Nephron (organoid): ENCODE results near the gene FIGN.

Experiments used
- H3K27ac Mint-ChIP-seq, 3 experiments: 2 replicates each; pipeline ENCODE4 v1.8.0; 2020; ENCODE audit warnings: mixed read lengths in 3 of 3, mild to moderate bottlenecking in 2 of 3, moderate library complexity in 1 of 3
- H3K27me3 Mint-ChIP-seq: 2 replicates; pipeline ENCODE4 v1.8.0; 2021; ENCODE audit warnings: low read depth, mild to moderate bottlenecking, moderate library complexity, mixed read lengths
- H3K36me3 Mint-ChIP-seq: 2 replicates; pipeline ENCODE4 v1.8.0; 2020; ENCODE audit warnings: low read depth, mixed read lengths
- H3K4me1 Mint-ChIP-seq: 2 replicates; pipeline ENCODE4 v1.8.0; 2020; ENCODE audit warnings: mixed read lengths
- H3K4me3 Mint-ChIP-seq, 3 experiments: 2 replicates each; pipeline ENCODE4 v1.8.0; 2020; ENCODE audit warnings: mild to moderate bottlenecking in 3 of 3, mixed read lengths in 3 of 3, moderate library complexity in 2 of 3
- H3K9me3 Mint-ChIP-seq: 2 replicates; pipeline ENCODE4 v1.8.0; 2020; ENCODE audit warnings: mixed read lengths
- CTCF ChIP-seq, 3 experiments: fragments of 200-600 bp; sonication (generic); IDR thresholded peaks; one replicate each; pipeline ENCODE4 v1.5.0; 2021; ENCODE audit warnings: antibody characterized with exemption in 3 of 3; ENCODE audit not compliant: unreplicated experiment in 3 of 3

FIGN gene

GRCh38 chr2:163605779-163606178, 130.0 kb downstream of the FIGN start:
- no peak overlapping the region for H3K27ac Mint-ChIP-seq
- H3K4me3 Mint-ChIP-seq = no peak overlapping the region
- no peaks in the 10 kb centered on the region for H3K9me3 Mint-ChIP-seq
- H3K4me1 Mint-ChIP-seq = peaks cover 12% of the 10 kb centered on the region
- TF ChIP-seq CTCF (IDR thresholded peaks at IDR 0.05; ENCODE audit: unreplicated experiment in 3 of 3) = no peak
- peaks cover 31% of the 10 kb centered on the region for H3K36me3 Mint-ChIP-seq
- H3K27me3 Mint-ChIP-seq = no peaks in the 10 kb centered on the region

- no peaks in the 10 kb centered on the region for H3K27me3 Mint-ChIP-seq
- H3K4me3 Mint-ChIP-seq = no peak overlapping the region
- H3K4me1 Mint-ChIP-seq = peaks cover 16% of the 10 kb centered on the region
- no peaks in the 10 kb centered on the region for H3K9me3 Mint-ChIP-seq
- H3K27ac Mint-ChIP-seq = peak overlapping the region in 2 of 3 experiments; percentile 11 to 31
- peaks cover 23% of the 10 kb centered on the region for H3K36me3 Mint-ChIP-seq
- TF ChIP-seq CTCF (IDR thresholded peaks at IDR 0.05; ENCODE audit: unreplicated experiment in 3 of 3) = no peak
These were observed 130.8 kb downstream of the FIGN start for GRCh38 chr2:163604941-163605555.

- H3K27ac Mint-ChIP-seq = peak overlapping the region in 1 of 3 experiments; percentile 79
These were observed 133.6 kb downstream of the FIGN start for GRCh38 chr2:163602196-163602595.

GRCh38 chr2:163601377-163601776, 134.4 kb downstream of the FIGN start:
- Mint-ChIP-seq H3K36me3 (peaks cover 9% of the 10 kb centered on the region), H3K4me3 (no peak overlapping the region), H3K27me3 (no peaks in the 10 kb centered on the region), H3K9me3 (no peaks in the 10 kb centered on the region), H3K4me1 (peaks cover 15% of the 10 kb centered on the region), H3K27ac (peak overlapping the region in 2 of 3 experiments; percentile 21 to 82)
- TF ChIP-seq CTCF (IDR thresholded peaks at IDR 0.05; ENCODE audit: unreplicated experiment in 3 of 3) = no peak

More at GRCh38 chr2:163602196-163602595, 133.6 kb downstream of the FIGN start:
- Mint-ChIP-seq H3K4me3 (no peak overlapping the region), H3K4me1 (peaks cover 14% of the 10 kb centered on the region), H3K9me3 (no peaks in the 10 kb centered on the region), H3K27me3 (no peaks in the 10 kb centered on the region), H3K36me3 (peaks cover 9% of the 10 kb centered on the region)
- no peak for TF ChIP-seq CTCF (IDR thresholded peaks at IDR 0.05; ENCODE audit: unreplicated experiment in 3 of 3)

- Mint-ChIP-seq H3K27ac (peak overlapping the region in 2 of 3 experiments; percentile 71 to 82), H3K9me3 (no peaks in the 10 kb centered on the region), H3K27me3 (no peaks in the 10 kb centered on the region), H3K4me3 (no peak overlapping the region), H3K36me3 (peaks cover 9% of the 10 kb centered on the region), H3K4me1 (peaks cover 19% of the 10 kb centered on the region)
- no peak for TF ChIP-seq CTCF (IDR thresholded peaks at IDR 0.05; ENCODE audit: unreplicated experiment in 3 of 3)
These were observed 135.0 kb downstream of the FIGN start for GRCh38 chr2:163600801-163601200.

- H3K36me3 Mint-ChIP-seq = no peaks in the 10 kb centered on the region
These were observed 140.8 kb downstream of the FIGN start for GRCh38 chr2:163595028-163595427.

More at GRCh38 chr2:163595028-163595427, 140.8 kb downstream of the FIGN start:
- no peak for TF ChIP-seq CTCF (IDR thresholded peaks at IDR 0.05; ENCODE audit: unreplicated experiment in 3 of 3)
- H3K4me3 Mint-ChIP-seq = no peak overlapping the region
- H3K4me1 Mint-ChIP-seq = peaks cover 31% of the 10 kb centered on the region
- peak overlapping the region in 2 of 3 experiments; percentile 6 to 50 for H3K27ac Mint-ChIP-seq
- H3K27me3 Mint-ChIP-seq = no peaks in the 10 kb centered on the region
- no peaks in the 10 kb centered on the region for H3K9me3 Mint-ChIP-seq
